Stomach smooth muscle (tissue), 2 donors: ENCODE data around the gene CACNB2.

Experiments
- H3K27ac ChIP-seq: one replicate; pipeline ENCODE4 v1.7.0; 2013; ENCODE audit warnings: mild to moderate bottlenecking, low read length, inconsistent platforms
- H3K27me3 ChIP-seq, 2 donors: one replicate each; pipeline ENCODE4 v1.7.0; 2013; ENCODE audit warnings: low read length in 2 of 2; ENCODE audit not compliant: insufficient read depth in 2 of 2, control insufficient read depth in 1 of 2
- H3K36me3 ChIP-seq, 2 donors: one replicate each; pipeline ENCODE4 v1.7.0; 2013; ENCODE audit warnings: low read length in 2 of 2; ENCODE audit not compliant: control insufficient read depth in 2 of 2, insufficient read depth in 2 of 2
- H3K4me1 ChIP-seq: one replicate; pipeline ENCODE4 v1.7.0; 2013; ENCODE audit warnings: low read length; ENCODE audit not compliant: control insufficient read depth, insufficient read depth
- H3K4me3 ChIP-seq, 2 donors: one replicate each; pipeline ENCODE4 v1.7.0; 2013; ENCODE audit warnings: low read length in 2 of 2
- H3K9ac ChIP-seq, 2 donors: one replicate each; pipeline ENCODE4 v1.7.0; 2013; ENCODE audit warnings: low read length in 2 of 2, mild to moderate bottlenecking in 1 of 2
- H3K9me3 ChIP-seq, 2 donors: one replicate each; pipeline ENCODE4 v1.7.0; 2013; ENCODE audit warnings: low read length in 2 of 2; ENCODE audit not compliant: control insufficient read depth in 2 of 2
- donor health status: healthy.
- donor health status: Pancreatic carcinoma.

Gene CACNB2

GRCh38 chr10:18476076-18476647 lies 335.9 kb downstream of the CACNB2 start:
- Histone ChIP-seq H3K4me3 (no peak overlapping the region), H3K9me3 (no peaks in the 10 kb centered on the region), H3K27ac (no peak overlapping the region), H3K9ac (no peak overlapping the region), H3K36me3 (peaks cover 0 to 2% of the 10 kb centered on the region in 2 donors), H3K27me3 (no peaks in the 10 kb centered on the region), H3K4me1 (peaks cover 12% of the 10 kb centered on the region)

DNA sequence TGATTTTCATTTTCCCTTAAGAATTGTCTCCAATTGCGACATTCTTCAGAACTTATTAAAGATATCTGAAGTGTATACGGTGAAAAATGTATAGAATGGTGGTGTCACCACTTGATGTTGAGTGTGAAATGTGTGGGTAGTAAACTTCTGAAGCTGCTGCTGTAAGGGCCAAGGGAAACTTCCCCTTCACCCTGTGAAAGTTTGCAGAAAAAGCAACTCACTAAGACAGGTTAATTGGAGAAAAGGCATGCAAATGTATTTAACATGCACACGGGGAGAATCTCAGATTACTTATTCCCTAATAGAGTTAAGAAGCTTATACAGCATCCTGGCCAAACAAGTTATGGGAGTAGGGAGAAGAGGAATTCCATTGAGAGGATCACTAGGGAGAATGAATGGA lies 338.1 kb downstream of the CACNB2 start:
- Histone ChIP-seq H3K9ac (no peak overlapping the region), H3K4me3 (no peak overlapping the region), H3K9me3 (no peaks in the 10 kb centered on the region), H3K27me3 (no peaks in the 10 kb centered on the region), H3K4me1 (peaks cover 7% of the 10 kb centered on the region), H3K27ac (no peak overlapping the region), H3K36me3 (peaks cover 0 to 2% of the 10 kb centered on the region in 2 donors)

- Histone ChIP-seq H3K4me1 (no peaks in the 10 kb centered on the region), H3K27me3 (no peaks in the 10 kb centered on the region), H3K9me3 (no peaks in the 10 kb centered on the region), H3K36me3 (peaks cover 0 to under 1% of the 10 kb centered on the region in 2 donors), H3K27ac (no peak overlapping the region), H3K4me3 (no peak overlapping the region), H3K9ac (no peak overlapping the region)
Observed at GRCh38 chr10:18479502-18479901, 339.3 kb downstream of the CACNB2 start.

DNA sequence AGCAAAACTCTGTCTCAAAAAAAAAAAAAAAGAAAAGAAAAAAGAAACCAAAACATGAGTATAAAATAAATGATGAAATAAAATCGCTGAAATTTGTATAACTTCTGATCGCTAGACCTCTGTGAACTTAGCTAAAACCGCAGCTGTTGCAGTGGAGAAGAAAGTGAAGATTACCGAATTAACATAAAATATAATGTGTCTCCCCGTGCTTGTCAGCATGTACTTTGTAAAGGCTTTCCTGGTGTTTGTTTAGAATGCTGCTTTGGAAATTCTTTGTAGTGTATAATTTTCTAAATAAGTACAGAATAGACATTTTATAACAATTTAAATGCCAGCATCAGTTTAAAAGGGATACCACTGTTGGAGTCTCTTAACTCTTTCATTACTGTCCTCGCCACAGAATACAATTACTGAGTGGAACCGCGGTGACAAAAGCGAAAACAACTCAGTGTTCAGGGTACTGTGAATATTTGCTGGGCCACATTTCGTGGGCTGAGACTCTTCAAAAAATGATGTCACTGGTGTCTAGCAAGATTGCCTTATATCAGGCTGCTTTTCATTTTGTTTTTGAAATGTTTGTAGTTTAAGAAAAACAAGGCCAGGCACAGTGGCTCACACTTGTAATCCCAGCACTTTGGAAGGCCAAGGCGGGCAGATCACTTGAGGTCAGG lies 343.4 kb downstream of the CACNB2 start:
- H3K27ac ChIP-seq: no peak overlapping the region

DNA sequence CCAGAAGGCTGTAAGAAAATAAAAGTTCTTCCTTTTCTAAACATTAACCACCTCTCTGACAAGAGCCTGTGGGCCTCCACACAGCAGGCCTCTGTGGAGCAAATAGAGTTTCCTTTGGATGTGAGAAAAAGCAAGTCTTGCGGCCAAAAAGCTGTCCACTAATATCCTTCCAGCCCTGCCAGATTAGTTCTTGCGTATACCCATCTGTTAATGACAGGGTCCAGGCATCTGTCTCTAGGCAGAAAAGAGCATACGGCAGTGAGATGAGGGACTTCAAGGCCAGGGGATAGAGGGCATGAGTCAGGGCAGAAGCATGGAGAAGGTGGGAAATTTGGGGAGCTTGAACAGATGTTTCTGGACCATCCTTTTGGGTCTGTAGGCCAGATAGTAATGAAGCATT lies 346.2 kb downstream of the CACNB2 start:
- Histone ChIP-seq H3K27me3 (no peaks in the 10 kb centered on the region), H3K27ac (no peak overlapping the region)

More for the DNA sequence above, 343.4 kb downstream of the CACNB2 start:
- H3K27me3 ChIP-seq: no peaks in the 10 kb centered on the region
- H3K4me1 ChIP-seq: peaks cover 5% of the 10 kb centered on the region
- no peak overlapping the region for H3K4me3 ChIP-seq
- H3K36me3 ChIP-seq: no peaks in the 10 kb centered on the region
- H3K9me3 ChIP-seq: no peaks in the 10 kb centered on the region
- H3K9ac ChIP-seq: no peak overlapping the region

GRCh38 chr10:18490755-18491154 lies 350.5 kb downstream of the CACNB2 start:
- Histone ChIP-seq H3K9ac (no peak overlapping the region), H3K9me3 (no peaks in the 10 kb centered on the region), H3K4me1 (peaks cover 5% of the 10 kb centered on the region), H3K36me3 (peaks cover 0 to 3% of the 10 kb centered on the region in 2 donors), H3K4me3 (no peak overlapping the region), H3K27ac (no peak overlapping the region), H3K27me3 (no peaks in the 10 kb centered on the region)

More for the DNA sequence above, 346.2 kb downstream of the CACNB2 start:
- H3K36me3 ChIP-seq: peaks cover 0 to 3% of the 10 kb centered on the region in 2 donors
- peaks cover 5% of the 10 kb centered on the region for H3K4me1 ChIP-seq
- H3K4me3 ChIP-seq: no peak overlapping the region
- H3K9ac ChIP-seq: no peak overlapping the region
- H3K9me3 ChIP-seq: no peaks in the 10 kb centered on the region

DNA sequence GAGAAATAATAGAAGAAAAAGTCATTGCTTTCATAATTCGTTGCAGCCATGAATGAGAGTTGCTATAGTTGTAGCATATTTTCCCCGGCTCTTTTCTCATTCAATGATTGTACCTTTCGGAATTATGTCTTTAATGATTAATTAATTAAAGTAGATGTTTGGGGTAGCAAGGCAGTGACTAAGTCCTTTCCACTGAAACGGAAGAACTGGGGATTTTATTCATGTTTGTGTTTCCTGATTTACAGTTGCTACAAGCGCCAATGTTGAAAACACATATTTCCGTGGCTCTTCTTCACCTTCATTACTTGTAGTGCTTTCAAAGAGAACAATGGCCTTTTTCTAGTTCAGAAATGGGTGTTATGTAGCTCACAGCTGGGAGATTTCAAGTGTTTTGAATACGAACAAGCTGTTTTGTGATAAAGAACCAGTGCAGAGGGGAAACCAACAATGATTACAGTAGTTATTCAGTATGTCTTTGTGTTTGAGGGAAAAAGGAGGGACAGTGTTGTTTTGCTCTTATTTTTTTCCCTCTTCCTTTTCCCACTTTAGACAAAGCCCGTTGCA lies 357.7 kb downstream of the CACNB2 start:
- Histone ChIP-seq H3K27ac (no peak overlapping the region), H3K9me3 (no peaks in the 10 kb centered on the region), H3K4me3 (no peak overlapping the region), H3K27me3 (no peaks in the 10 kb centered on the region), H3K9ac (no peak overlapping the region), H3K36me3 (peaks cover 0 to 3% of the 10 kb centered on the region in 2 donors), H3K4me1 (no peaks in the 10 kb centered on the region)

GRCh38 chr10:18498998-18499397 lies 358.8 kb downstream of the CACNB2 start:
- Histone ChIP-seq H3K9ac (no peak overlapping the region), H3K4me1 (no peaks in the 10 kb centered on the region), H3K9me3 (no peaks in the 10 kb centered on the region), H3K27ac (no peak overlapping the region), H3K4me3 (no peak overlapping the region), H3K36me3 (peaks cover 0 to 3% of the 10 kb centered on the region in 2 donors), H3K27me3 (no peaks in the 10 kb centered on the region)

- Histone ChIP-seq H3K27ac (no peak overlapping the region), H3K4me1 (no peaks in the 10 kb centered on the region), H3K27me3 (no peaks in the 10 kb centered on the region), H3K4me3 (no peak overlapping the region), H3K9me3 (no peaks in the 10 kb centered on the region), H3K36me3 (peaks cover 0 to 3% of the 10 kb centered on the region in 2 donors), H3K9ac (no peak overlapping the region)
Observed at GRCh38 chr10:18500576-18500975, 360.4 kb downstream of the CACNB2 start.

DNA sequence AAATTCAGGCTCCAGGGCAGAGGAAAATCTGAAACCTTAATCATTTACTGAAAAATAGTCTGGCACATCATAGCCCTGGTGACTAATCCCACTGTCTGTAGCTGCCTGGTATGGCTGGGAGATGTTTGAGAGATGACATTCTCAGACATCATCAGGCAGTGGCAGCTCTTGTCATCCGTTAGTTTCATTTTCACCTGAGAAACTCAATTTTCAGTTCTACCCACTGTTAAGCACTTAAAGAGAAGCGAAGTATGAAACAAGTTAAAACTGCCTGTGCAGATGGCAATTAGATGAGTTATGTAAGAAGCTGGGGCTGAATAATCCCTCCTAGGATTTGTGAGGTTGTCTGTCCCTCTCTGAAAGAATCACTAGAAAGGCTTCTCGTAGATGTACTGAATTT lies 361.0 kb downstream of the CACNB2 start:
- Histone ChIP-seq H3K4me1 (no peaks in the 10 kb centered on the region), H3K9ac (no peak overlapping the region), H3K27ac (no peak overlapping the region), H3K9me3 (no peaks in the 10 kb centered on the region), H3K4me3 (no peak overlapping the region), H3K36me3 (peaks cover 0 to 3% of the 10 kb centered on the region in 2 donors), H3K27me3 (no peaks in the 10 kb centered on the region)

DNA sequence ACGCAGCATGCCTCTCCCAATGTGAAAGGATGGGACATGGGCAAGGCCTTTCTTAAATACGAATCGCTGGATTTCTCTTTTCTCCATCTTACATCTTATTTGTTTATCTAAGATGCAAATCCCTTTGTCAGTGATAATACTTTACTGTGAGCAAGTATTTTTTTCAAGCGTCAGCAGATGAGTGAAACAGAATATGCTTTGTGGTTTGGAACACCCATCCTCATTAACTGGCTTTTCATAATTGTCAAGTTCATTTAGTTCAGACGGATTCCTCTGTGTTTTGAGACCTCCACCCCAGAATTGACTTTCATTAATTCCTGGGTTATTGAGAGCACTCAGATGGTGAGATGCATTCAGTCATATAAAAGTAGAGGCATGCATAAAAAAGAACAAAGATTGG lies 361.4 kb downstream of the CACNB2 start:
- H3K4me1 ChIP-seq: no peaks in the 10 kb centered on the region
- H3K9ac ChIP-seq: no peak overlapping the region
- no peaks in the 10 kb centered on the region for H3K9me3 ChIP-seq
- no peaks in the 10 kb centered on the region for H3K27me3 ChIP-seq
- no peak overlapping the region for H3K27ac ChIP-seq
- no peak overlapping the region for H3K4me3 ChIP-seq
- H3K36me3 ChIP-seq: peaks cover 0 to 3% of the 10 kb centered on the region in 2 donors
